HL-60 (cell line): ENCODE measurements around the gene IGLL5.
"Not testable (repeated sequence)": the region's sequence is repeated elsewhere in the genome, so short reads cannot be mapped to it uniquely, and the experiment has no call there.

Source experiments
- DNase-seq, 2 experiments: peaks; one replicate each; pipeline ENCODE4 v3.0.0-alpha.2; 2010 to 2020; ENCODE audit warnings: low read depth in 1 of 2, low spot score in 1 of 2
- H3K27ac ChIP-seq: fragments of 250-450 bp; sonication (Bioruptor Pico); replicated peaks from 2 replicates; pipeline ENCODE4 v1.5.1; 2020; ENCODE audit warnings: mild to moderate bottlenecking, moderate library complexity
- H3K27me3 ChIP-seq: fragments of 250-450 bp; sonication (Bioruptor Pico); 2 replicates; pipeline ENCODE4 v1.5.1; 2021; ENCODE audit warnings: mild to moderate bottlenecking, moderate library complexity; ENCODE audit not compliant: insufficient read depth, poor library complexity, severe bottlenecking
- H3K4me3 ChIP-seq: replicated peaks from 2 replicates; pipeline ENCODE4 v1.5.1; 2011; ENCODE audit warnings: mild to moderate bottlenecking, control low read depth, low read length; ENCODE audit not compliant: insufficient read depth
- GABPA ChIP-seq: IDR thresholded peaks from 2 replicates; pipeline ENCODE4 v1.6.1; 2012; ENCODE audit warnings: low read depth
- POLR2AphosphoS5 ChIP-seq: IDR thresholded peaks from 2 replicates; pipeline ENCODE4 v1.6.1; 2012; ENCODE audit warnings: low read depth
- SPI1 ChIP-seq: IDR thresholded peaks from 2 replicates; pipeline ENCODE4 v1.6.1; 2012; ENCODE audit warnings: low read depth, mild to moderate bottlenecking, borderline replicate concordance
- TF ChIP-seq, protein P1 (sequence below): IDR thresholded peaks from one replicate; pipeline ENCODE4 v1.5.1; 2011; ENCODE audit warnings: low read length, control low read depth, inconsistent platforms; ENCODE audit not compliant: insufficient read depth
- TF ChIP-seq, protein P2 (sequence below): IDR thresholded peaks from 2 replicates; pipeline ENCODE4 v1.6.1; 2012; ENCODE audit warnings: low read depth; ENCODE audit not compliant: insufficient replicate concordance

IGLL5 gene

DNA sequence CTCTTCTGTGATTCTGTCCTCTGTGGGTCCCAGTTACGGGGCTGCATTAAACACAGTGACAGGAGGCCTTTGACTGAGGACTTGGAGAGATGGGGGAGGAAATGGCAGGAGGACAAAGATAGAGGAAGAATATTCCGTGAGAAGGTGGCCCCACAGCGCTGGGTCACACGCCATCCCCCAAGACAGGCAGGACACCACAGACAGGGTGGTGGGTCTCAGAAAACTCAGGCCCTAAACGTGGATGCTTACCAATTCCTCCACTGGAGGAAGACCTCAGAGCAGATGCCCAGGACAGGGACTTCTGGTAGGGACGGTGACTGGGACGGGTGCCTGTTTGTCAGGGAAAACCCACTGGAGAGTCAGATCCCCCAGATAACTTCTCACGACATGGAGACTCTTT, 34.0 kb downstream of the IGLL5 start:
- Histone ChIP-seq H3K27ac (no peak overlapping the region), H3K4me3 (no peak overlapping the region), H3K27me3 (no peaks in the 10 kb centered on the region)
- DNase-seq = no peak
- TF ChIP-seq, protein P1, sequence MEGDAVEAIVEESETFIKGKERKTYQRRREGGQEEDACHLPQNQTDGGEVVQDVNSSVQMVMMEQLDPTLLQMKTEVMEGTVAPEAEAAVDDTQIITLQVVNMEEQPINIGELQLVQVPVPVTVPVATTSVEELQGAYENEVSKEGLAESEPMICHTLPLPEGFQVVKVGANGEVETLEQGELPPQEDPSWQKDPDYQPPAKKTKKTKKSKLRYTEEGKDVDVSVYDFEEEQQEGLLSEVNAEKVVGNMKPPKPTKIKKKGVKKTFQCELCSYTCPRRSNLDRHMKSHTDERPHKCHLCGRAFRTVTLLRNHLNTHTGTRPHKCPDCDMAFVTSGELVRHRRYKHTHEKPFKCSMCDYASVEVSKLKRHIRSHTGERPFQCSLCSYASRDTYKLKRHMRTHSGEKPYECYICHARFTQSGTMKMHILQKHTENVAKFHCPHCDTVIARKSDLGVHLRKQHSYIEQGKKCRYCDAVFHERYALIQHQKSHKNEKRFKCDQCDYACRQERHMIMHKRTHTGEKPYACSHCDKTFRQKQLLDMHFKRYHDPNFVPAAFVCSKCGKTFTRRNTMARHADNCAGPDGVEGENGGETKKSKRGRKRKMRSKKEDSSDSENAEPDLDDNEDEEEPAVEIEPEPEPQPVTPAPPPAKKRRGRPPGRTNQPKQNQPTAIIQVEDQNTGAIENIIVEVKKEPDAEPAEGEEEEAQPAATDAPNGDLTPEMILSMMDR = no peak
- TF ChIP-seq, protein P2, sequence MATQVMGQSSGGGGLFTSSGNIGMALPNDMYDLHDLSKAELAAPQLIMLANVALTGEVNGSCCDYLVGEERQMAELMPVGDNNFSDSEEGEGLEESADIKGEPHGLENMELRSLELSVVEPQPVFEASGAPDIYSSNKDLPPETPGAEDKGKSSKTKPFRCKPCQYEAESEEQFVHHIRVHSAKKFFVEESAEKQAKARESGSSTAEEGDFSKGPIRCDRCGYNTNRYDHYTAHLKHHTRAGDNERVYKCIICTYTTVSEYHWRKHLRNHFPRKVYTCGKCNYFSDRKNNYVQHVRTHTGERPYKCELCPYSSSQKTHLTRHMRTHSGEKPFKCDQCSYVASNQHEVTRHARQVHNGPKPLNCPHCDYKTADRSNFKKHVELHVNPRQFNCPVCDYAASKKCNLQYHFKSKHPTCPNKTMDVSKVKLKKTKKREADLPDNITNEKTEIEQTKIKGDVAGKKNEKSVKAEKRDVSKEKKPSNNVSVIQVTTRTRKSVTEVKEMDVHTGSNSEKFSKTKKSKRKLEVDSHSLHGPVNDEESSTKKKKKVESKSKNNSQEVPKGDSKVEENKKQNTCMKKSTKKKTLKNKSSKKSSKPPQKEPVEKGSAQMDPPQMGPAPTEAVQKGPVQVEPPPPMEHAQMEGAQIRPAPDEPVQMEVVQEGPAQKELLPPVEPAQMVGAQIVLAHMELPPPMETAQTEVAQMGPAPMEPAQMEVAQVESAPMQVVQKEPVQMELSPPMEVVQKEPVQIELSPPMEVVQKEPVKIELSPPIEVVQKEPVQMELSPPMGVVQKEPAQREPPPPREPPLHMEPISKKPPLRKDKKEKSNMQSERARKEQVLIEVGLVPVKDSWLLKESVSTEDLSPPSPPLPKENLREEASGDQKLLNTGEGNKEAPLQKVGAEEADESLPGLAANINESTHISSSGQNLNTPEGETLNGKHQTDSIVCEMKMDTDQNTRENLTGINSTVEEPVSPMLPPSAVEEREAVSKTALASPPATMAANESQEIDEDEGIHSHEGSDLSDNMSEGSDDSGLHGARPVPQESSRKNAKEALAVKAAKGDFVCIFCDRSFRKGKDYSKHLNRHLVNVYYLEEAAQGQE = no peak
- TF ChIP-seq POLR2AphosphoS5 (no peak), SPI1 (no peak), GABPA (no peak)

DNA sequence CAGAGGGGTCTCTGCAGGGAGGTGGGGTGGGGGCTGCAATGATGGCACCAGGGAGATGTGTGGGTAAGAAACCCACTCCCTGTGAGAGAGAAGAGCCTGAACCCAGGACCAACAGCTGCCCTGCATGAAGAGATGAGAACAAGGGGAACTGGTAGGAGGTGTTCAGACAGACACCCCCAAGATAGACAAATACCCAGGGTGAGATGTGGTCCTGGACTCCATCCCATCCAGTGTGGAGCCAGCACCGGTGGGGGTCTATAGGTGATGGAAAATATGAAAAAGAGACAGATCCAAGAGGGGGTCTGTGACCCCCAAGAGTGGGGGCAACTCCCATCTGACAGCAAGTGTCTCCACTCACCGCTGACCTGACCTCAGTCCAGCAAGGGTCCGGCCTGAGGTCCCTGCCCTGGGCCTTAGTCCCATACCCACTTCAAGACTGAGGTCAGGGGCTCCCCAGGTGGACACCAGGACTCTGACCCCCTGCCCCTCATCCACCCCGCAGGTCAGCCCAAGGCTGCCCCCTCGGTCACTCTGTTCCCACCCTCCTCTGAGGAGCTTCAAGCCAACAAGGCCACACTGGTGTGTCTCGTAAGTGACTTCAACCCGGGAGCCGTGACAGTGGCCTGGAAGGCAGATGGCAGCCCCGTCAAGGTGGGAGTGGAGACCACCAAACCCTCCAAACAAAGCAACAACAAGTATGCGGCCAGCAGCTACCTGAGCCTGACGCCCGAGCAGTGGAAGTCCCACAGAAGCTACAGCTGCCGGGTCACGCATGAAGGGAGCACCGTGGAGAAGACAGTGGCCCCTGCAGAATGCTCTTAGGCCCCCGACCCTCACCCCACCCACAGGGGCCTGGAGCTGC, 34.7 kb downstream of the IGLL5 start:
- DNase-seq, H3K4me3 ChIP-seq, H3K27me3 ChIP-seq, H3K27ac ChIP-seq: not testable (repeated sequence)

DNA sequence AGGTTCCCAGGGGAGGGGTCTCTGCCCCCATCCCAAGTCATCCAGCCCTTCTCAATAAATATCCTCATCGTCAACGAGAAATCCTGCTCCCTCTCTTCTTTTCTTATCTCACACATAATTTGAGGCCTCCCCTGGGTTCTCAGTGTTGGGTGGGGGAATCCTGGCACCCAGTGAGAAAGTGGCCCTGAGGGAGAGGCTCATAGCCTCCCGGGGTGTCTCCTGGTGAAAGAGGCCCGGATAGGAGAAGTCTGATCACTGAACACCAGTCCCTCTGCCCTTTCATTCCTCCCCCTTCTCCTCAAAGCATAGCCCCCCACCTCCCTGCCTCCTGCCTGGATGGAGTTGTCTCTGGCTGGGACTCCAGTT, 35.3 kb downstream of the IGLL5 start:
- H3K27ac ChIP-seq = no peak overlapping the region
- H3K27me3 ChIP-seq = no peaks in the 10 kb centered on the region
- no peak overlapping the region for H3K4me3 ChIP-seq
- no peak for DNase-seq
- TF ChIP-seq GABPA (no peak), SPI1 (no peak), POLR2AphosphoS5 (no peak)
- TF ChIP-seq, protein P2 = no peak
- TF ChIP-seq, protein P1 = no peak

DNA sequence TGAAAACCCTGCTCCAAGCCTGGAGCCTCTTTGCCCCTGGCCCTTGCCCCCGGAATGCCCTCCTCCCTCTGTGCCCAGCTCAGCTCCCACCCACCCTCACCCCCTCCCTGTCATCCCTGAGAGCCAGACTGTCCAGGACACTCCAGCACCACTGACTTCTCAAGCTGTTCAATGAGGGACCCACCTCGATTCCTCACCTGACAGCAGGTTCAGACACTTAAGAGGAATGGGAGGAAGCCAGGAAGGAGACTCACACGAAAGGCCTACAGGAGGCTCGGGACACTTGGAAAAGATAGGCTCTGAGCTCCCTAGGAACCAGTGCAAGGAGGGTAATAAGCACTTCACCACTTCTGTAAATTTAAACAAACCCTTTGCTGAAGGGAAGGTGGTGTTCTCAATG, 35.8 kb downstream of the IGLL5 start:
- no peak for DNase-seq
- H3K27ac ChIP-seq = no peak overlapping the region
- no peak for TF ChIP-seq POLR2AphosphoS5
- TF ChIP-seq, protein P1 = no peak
- no peak for TF ChIP-seq SPI1
- no peak for TF ChIP-seq GABPA
- TF ChIP-seq, protein P2 = no peak
- H3K27me3 ChIP-seq = no peaks in the 10 kb centered on the region
- no peak overlapping the region for H3K4me3 ChIP-seq
